ENCODE results near the gene C11orf86. TPM values are rescaled to one million over a fixed set of nuclear protein-coding genes. Genes with fewer than 3 reads are reported as not detected.
A peak's percentile ranks its signal among the peaks of the same experiment; 100 is the strongest.

The C11orf86 gene
- total and polyA plus RNA-seq, 7 donors, result 0.04 to 0.10 TPM; not detected in 5

DNA sequence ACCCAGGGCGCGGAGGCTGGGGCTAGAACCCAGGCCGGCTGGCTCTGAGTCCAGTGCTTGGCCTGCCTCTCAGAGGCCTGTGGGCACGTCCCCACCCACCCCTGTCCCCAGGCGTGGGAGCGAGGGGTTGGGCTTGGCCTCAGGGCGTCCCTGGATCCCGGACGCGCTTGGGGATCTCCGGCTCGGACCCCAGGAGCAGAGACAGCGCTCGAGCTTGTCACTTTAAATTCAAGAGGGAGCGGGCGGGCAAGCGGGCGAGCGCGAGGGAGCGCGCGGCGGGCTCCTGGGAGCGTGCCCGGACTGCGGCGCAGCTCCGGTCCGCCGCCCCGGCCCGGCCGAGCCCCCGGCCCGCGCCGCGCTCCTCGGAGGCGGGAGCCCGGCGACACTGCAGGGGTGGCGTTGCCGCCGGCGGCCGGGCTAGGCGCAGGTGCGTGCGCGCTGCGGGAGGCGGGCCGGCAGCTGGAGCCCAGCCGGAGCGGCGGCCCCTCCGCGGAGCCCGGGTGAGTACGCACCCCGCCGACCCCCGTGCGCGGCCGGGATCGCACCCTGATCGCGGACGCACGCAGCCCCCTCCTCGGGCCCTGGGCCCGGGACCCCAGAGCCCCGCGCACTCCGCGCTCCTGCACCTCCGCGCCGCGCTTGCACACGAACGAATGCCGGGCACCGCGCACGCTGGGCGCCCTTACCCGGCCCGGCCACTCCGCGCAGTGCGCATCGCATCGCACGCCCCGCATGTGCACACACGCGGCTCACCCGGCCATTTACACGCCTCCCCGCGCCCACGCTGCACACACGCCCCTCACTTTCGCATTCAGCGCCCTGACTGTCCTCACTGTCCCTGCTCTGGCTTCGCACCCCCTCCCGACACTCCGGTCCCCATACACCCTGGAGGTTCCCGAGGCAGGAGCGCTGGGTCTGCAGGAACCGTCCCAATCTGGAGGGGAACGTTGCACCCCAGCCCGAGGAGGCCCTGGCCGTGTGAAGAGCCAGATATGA, 48.2 kb downstream of the C11orf86 start, which contains the start of gene SYT12:
SYT12 (plus strand) TSS at position 174 of the 996 bp plus-strand sequence. CDS start 7,011 bp downstream, outside the sequence.
- Histone ChIP-seq H3K36me3 (ENCODE audit: insufficient read depth in 1 of 2, low read depth in 1 of 2) (no peaks in the 10 kb centered on the region), H3K4me1 (peaks cover 7% of the 10 kb centered on the region), H3K4me3 (peak within 1 kb of the TSS; percentile 65), H3K27me3 (ENCODE audit: insufficient read depth in 3 of 3, low read length in 2 of 3) (peaks cover 0 to 11% (median 0%) of the 10 kb centered on the region in 3 donors), H3K9me3 (no peaks in the 10 kb centered on the region), H3K27ac (no peak within 1 kb of the TSS)
- ATAC-seq, result peak; percentile 41 to 63 (median 54)
- intact Hi-C loops (cut with DNase I), result no loop called here
- no peak for TF ChIP-seq CTCF (IDR thresholded peaks at IDR 0.05)
- DNase-seq, result no peak
- 2 to 3% (median 3%) methylated on average over 82 to 118 of the region's 118 CpGs for WGBS, 3 donors

- DNase-seq (no peak), ATAC-seq (no peak)
- no peak for TF ChIP-seq CTCF (IDR thresholded peaks at IDR 0.05)
- WGBS, 3 donors, result 49 to 56% (median 53%) methylated on average over 6 of the region's 6 CpGs
- H3K36me3 ChIP-seq (ENCODE audit: insufficient read depth in 1 of 2, low read depth in 1 of 2), result no peaks in the 10 kb centered on the region
- peaks cover 0 to 11% (median 0%) of the 10 kb centered on the region in 3 donors for H3K27me3 ChIP-seq (ENCODE audit: insufficient read depth in 3 of 3, low read length in 2 of 3)
- no peak overlapping the region for H3K27ac ChIP-seq
- peak overlapping the region; percentile 65 for H3K4me3 ChIP-seq
- H3K9me3 ChIP-seq, result no peaks in the 10 kb centered on the region
- intact Hi-C loops (cut with DNase I), result no loop called here
- H3K4me1 ChIP-seq, result peaks cover 7% of the 10 kb centered on the region
These were observed 48.9 kb downstream of the C11orf86 start for GRCh38 chr11:67023957-67024353.

- Histone ChIP-seq H3K9me3 (no peaks in the 10 kb centered on the region), H3K4me1 (peaks cover 7% of the 10 kb centered on the region), H3K36me3 (ENCODE audit: insufficient read depth in 1 of 2, low read depth in 1 of 2) (no peaks in the 10 kb centered on the region), H3K27ac (no peak overlapping the region), H3K4me3 (no peak overlapping the region), H3K27me3 (ENCODE audit: insufficient read depth in 3 of 3, low read length in 2 of 3) (peaks cover 0 to 11% (median 0%) of the 10 kb centered on the region in 3 donors)
- WGBS, 3 donors, result 80 to 83% (median 82%) methylated on average over 5 of the region's 5 CpGs
- intact Hi-C loops (cut with DNase I), result no loop called here
- no peak for TF ChIP-seq CTCF (IDR thresholded peaks at IDR 0.05)
- DNase-seq (no peak), ATAC-seq (no peak)
These were observed 49.3 kb downstream of the C11orf86 start for GRCh38 chr11:67024410-67024809.

GRCh38 chr11:67024966-67025365, 49.9 kb downstream of the C11orf86 start:
- TF ChIP-seq CTCF (IDR thresholded peaks at IDR 0.05), result no peak
- Histone ChIP-seq H3K4me1 (peaks cover 7% of the 10 kb centered on the region), H3K36me3 (ENCODE audit: insufficient read depth in 1 of 2, low read depth in 1 of 2) (no peaks in the 10 kb centered on the region), H3K4me3 (no peak overlapping the region), H3K27ac (no peak overlapping the region), H3K9me3 (no peaks in the 10 kb centered on the region), H3K27me3 (ENCODE audit: insufficient read depth in 3 of 3, low read length in 2 of 3) (peaks cover 0 to 11% (median 0%) of the 10 kb centered on the region in 3 donors)
- intact Hi-C loops (cut with DNase I), result no loop called here
- DNase-seq, result no peak
- no peak for ATAC-seq
- 79 to 88% (median 79%) methylated on average over 1 of the region's 1 CpG for WGBS, 3 donors
